Fibroblast of skin of right quadriceps (primary cell): ENCODE results near the gene SPRR1A.

Source experiments
- DNase-seq: peaks from one replicate; pipeline ENCODE4 v3.0.0-alpha.2; 2013

SPRR1A gene

DNA sequence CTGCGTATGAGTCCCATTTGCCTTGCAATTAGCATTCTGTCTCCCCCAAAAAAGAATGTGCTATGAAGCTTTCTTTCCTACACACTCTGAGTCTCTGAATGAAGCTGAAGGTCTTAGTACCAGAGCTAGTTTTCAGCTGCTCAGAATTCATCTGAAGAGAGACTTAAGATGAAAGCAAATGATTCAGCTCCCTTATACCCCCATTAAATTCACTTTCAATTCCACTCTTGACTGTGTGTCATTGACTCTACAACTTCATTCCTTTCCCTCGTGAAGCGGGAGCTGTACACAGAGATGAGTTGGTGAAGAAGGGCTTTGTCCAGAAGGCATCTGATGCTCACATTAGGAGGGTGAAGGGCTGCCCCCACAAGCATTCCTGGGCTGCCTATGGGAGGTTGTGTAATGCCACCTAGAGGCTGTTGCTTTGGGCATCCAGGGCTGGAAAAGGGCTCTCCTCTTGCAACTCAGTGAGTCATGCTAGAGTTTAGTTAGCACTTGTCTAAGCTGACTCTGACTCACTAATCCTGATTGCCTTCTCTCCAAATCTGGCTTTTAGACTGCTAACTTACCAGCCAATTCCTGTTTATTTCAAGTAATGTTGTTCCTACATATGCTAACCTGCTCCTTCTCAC is 48.9 kb downstream of the SPRR1A start:
- peak; percentile 38 for DNase-seq

DNA sequence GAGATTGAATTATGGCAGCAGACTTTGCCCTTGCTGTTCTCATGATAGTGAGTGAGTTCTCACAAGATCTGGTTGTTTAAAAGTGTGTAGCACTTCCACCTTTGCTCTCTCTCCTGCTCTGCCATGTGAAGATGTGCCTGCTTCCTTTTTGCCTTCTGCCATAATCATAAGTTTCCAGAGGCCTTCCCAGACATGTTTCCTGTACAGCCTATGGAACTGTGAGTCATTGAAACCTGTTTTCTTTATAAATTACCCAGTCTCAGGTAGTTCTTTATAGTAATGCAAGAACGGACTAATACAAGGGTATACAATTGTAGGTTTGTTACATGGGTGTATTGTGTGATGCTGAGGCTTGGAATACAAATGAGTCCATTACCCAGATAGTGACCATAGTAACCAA is 51.3 kb downstream of the SPRR1A start:
- DNase-seq = no peak
